Adrenal gland (tissue), 12 donors: Measurements from ENCODE around the gene USP6NL. TPM values are rescaled to one million over a fixed set of nuclear protein-coding genes. Genes with fewer than 3 reads are reported as not detected.

Experiments
- DNase-seq, 7 donors: peaks; one replicate each; pipeline ENCODE4 v3.0.0-alpha.2; 2019 to 2020
- H3K27ac ChIP-seq, 5 donors: fragments of 200-600 bp; sonication (generic) in 4 of 5; 1 replicate in 3 of 5; 2 replicates in 2 of 5; pipeline versions ENCODE4 v1.5.1 to v1.8.0; 2016 to 2020; ENCODE audit warnings: mild to moderate bottlenecking in 1 of 5
- H3K27me3 ChIP-seq: fragments of 200-600 bp; 2 replicates; pipeline ENCODE4 v1.8.0; 2021
- H3K36me3 ChIP-seq, 2 donors: fragments of 200-600 bp; replicated peaks in 1 of 2; 1 replicate in 1 of 2; 2 replicates in 1 of 2; pipeline versions ENCODE4 v1.5.1 to v1.8.0; 2018 to 2022
- H3K4me1 ChIP-seq, 2 donors: fragments of 200-600 bp; replicated peaks in 1 of 2; 1 replicate in 1 of 2; 2 replicates in 1 of 2; pipeline versions ENCODE4 v1.5.1 to v1.8.0; 2018 to 2021
- H3K4me3 ChIP-seq, 4 donors: fragments of 200-600 bp; sonication (generic) in 3 of 4; one replicate each; pipeline ENCODE4 v1.5.1; 2016 to 2018
- H3K9me3 ChIP-seq, 3 donors: fragments of 200-600 bp; sonication (generic) in 1 of 3; replicated peaks in 1 of 3; 1 replicate in 2 of 3; 2 replicates in 1 of 3; pipeline versions ENCODE4 v1.5.1 to v1.8.0; 2016 to 2021
- POLR2A ChIP-seq, 2 donors: fragments of 450-650 bp; IDR thresholded peaks; one replicate each; pipeline ENCODE4 v1.6.1; 2017; ENCODE audit warnings: antibody characterized with exemption in 2 of 2, mild to moderate bottlenecking in 2 of 2, moderate library complexity in 1 of 2
- WGBS, 4 donors: extraction: QIAGEN DNeasy Blood & Tissue Kit in 2 of 4; methylation state at CpG; one replicate each; pipeline versions ENCODE4 v1.1.5 to v1.1.7; 2013 to 2017; 5-methylcytosine and 5-hydroxymethylcytosine counted together
- intact Hi-C, 2 donors: fragments of 100-400 bp; cut with DNase I; formaldehyde crosslinking; loops; one replicate each; pipeline versions ENCODE4 v1.14.1 to v1.15.0; 2022 to 2023
- polyA plus RNA-seq, 3 donors: library from polyadenylated mRNA; stranded (reverse); fragments of 200-250 nt in 2 of 3; fragments of 350-450 nt in 1 of 3; fragmentation: Illumina TruSeq in 1 of 3; extraction: RNeasy Lipid Tissue Mini Kit (QIAGEN cat#74804) in 1 of 3; gene quantifications; one replicate each; pipeline ENCODE4 v1.2.3, GENCODE V29; 2013 to 2014
- total RNA-seq, 9 donors: library from RNA; depleted of rRNA in 4 of 9; stranded (reverse); fragments of >200 nt in 4 of 9; fragments of 120-200 nt in 1 of 9; fragmentation: NEBNext Ultra II Directional in 1 of 9; extraction: Animal tissue kit (Norgen Biotek cat#: 25700) in 1 of 9; gene quantifications; one replicate each; pipeline versions ENCODE4 v1.1.0 to v1.2.4, GENCODE V29; 2013 to 2023
- TF ChIP-seq, protein P1 (sequence below), 6 experiments: fragments of 450-650 bp in 4 of 6; fragments of 200-600 bp in 2 of 6; sonication (generic) in 1 of 6; IDR thresholded peaks; 1 replicate in 5 of 6; 2 replicates in 1 of 6; pipeline versions ENCODE4 v1.5.1 to v1.8.0; 2016 to 2021; ENCODE audit warnings: antibody characterized with exemption in 6 of 6, mild to moderate bottlenecking in 2 of 6, moderate library complexity in 1 of 6
- donor health status: healthy with polysubstance abuse.
- donor health status: Bipolar disorder and iron deficiency.
- donor health status: DM: yes; HTN: yes; CAD: no.
- donor health status: DM: no; HTN: no; CAD: no.
- donor health status: DM: no; HTN: no; CAD: no.
- donor health status: DM: yes; HTN: yes; CAD: no.

Gene USP6NL
- total and polyA plus RNA-seq, 12 donors = 3.5 to 35.1 (median 19.8) TPM

DNA sequence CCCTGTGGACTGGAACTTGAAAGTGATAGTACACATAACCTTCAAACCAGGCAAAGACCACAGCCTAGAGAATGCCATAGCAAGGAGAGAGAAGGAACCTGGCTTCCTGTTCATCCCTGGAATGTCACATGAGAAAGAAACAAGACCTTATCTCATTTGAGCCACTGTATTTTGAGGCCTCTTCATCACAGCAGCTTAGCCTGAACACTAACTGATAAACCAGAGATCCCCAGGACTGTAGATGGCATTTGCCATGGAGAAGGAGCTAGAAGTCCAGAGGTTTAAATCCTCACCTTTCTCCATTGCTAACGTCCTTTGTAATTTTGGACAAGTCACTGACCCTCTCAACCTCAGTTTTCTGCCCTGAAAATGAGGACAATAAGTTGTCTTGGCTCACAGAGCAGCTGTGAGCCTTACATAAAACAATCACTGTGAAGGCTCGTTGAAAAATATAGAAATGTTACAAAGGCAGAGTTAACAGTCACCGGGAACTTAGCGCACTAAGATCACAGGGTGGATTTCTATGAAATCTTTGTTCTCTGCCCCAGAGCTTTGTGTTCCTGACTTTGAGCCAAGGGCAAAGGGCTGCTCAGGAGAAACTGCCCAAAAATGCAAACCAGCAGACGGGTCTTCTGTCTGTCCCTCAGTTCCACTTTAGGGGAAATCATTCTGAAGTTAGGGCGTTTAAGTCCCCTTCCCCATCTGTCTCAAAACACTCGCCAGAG is 197.0 kb downstream of the USP6NL start:
- Histone ChIP-seq H3K4me3 (no peak overlapping the region), H3K36me3 (no peaks in the 10 kb centered on the region), H3K4me1 (no peaks in the 10 kb centered on the region), H3K27me3 (no peaks in the 10 kb centered on the region), H3K9me3 (no peaks in the 10 kb centered on the region), H3K27ac (no peak overlapping the region)
- no peak for DNase-seq
- no peak for TF ChIP-seq POLR2A (IDR thresholded peaks at IDR 0.05)
- TF ChIP-seq, protein P1, sequence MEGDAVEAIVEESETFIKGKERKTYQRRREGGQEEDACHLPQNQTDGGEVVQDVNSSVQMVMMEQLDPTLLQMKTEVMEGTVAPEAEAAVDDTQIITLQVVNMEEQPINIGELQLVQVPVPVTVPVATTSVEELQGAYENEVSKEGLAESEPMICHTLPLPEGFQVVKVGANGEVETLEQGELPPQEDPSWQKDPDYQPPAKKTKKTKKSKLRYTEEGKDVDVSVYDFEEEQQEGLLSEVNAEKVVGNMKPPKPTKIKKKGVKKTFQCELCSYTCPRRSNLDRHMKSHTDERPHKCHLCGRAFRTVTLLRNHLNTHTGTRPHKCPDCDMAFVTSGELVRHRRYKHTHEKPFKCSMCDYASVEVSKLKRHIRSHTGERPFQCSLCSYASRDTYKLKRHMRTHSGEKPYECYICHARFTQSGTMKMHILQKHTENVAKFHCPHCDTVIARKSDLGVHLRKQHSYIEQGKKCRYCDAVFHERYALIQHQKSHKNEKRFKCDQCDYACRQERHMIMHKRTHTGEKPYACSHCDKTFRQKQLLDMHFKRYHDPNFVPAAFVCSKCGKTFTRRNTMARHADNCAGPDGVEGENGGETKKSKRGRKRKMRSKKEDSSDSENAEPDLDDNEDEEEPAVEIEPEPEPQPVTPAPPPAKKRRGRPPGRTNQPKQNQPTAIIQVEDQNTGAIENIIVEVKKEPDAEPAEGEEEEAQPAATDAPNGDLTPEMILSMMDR (IDR thresholded peaks at IDR 0.05) = no peak
- intact Hi-C loops = no loop called here
- 66 to 72% (median 70%) methylated on average over 7 of the region's 7 CpGs for WGBS, 4 donors

- intact Hi-C loops = no loop called here
- Histone ChIP-seq H3K4me3 (no peak overlapping the region), H3K36me3 (no peaks in the 10 kb centered on the region), H3K9me3 (no peaks in the 10 kb centered on the region), H3K4me1 (no peaks in the 10 kb centered on the region), H3K27me3 (peaks cover 6% of the 10 kb centered on the region), H3K27ac (no peak overlapping the region)
- DNase-seq = no peak
- 85 to 98% (median 91%) methylated on average over 2 of the region's 2 CpGs for WGBS, 4 donors
- TF ChIP-seq, protein P1 (IDR thresholded peaks at IDR 0.05) = no peak
- TF ChIP-seq POLR2A (IDR thresholded peaks at IDR 0.05) = no peak
Observed at GRCh38 chr10:11411926-11412545, 199.4 kb downstream of the USP6NL start.

DNA sequence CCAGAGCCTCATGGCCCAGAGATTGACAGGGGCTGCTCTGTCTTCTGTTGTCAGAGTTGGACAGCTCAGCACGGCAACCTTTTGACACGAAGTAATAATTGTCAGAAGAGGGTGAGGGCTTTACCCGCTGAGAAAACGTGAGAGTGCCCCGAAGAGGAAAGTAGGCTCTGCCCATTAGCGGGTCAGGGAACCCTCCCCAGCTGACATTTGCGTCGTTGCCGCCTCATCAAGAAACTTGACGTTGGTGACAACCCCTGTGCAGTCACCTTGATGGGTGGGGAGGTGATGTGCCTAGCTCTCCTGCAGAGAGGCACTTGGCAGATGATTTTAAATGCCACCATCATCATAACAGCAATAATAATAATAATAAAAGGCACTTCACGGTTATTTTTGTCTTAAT is 202.1 kb downstream of the USP6NL start:
- H3K27me3 ChIP-seq = peaks cover 6% of the 10 kb centered on the region

GRCh38 chr10:11407939-11408338 is 203.5 kb downstream of the USP6NL start:
- no peak overlapping the region for H3K27ac ChIP-seq
- 72 to 84% (median 75%) methylated on average over 2 of the region's 2 CpGs for WGBS, 4 donors
- no peaks in the 10 kb centered on the region for H3K36me3 ChIP-seq
- no peaks in the 10 kb centered on the region for H3K9me3 ChIP-seq
- no peaks in the 10 kb centered on the region for H3K4me1 ChIP-seq
- no peak overlapping the region for H3K4me3 ChIP-seq
- peaks cover 6% of the 10 kb centered on the region for H3K27me3 ChIP-seq
- no peak for DNase-seq
- intact Hi-C loops = no loop called here
- TF ChIP-seq, protein P1 (IDR thresholded peaks at IDR 0.05) = no peak
- no peak for TF ChIP-seq POLR2A (IDR thresholded peaks at IDR 0.05)

More for the DNA sequence above, 202.1 kb downstream of the USP6NL start:
- intact Hi-C loops = no loop called here
- Histone ChIP-seq H3K27ac (no peak overlapping the region), H3K4me1 (no peaks in the 10 kb centered on the region), H3K36me3 (no peaks in the 10 kb centered on the region), H3K4me3 (no peak overlapping the region), H3K9me3 (no peaks in the 10 kb centered on the region)
- 66 to 81% (median 72%) methylated on average over 11 of the region's 11 CpGs for WGBS, 4 donors
- TF ChIP-seq POLR2A (IDR thresholded peaks at IDR 0.05) = no peak
- TF ChIP-seq, protein P1 (IDR thresholded peaks at IDR 0.05) = no peak
- no peak for DNase-seq
